Right kidney (tissue), 1 donor: ENCODE results near the gene REM2.
"Not testable (repeated sequence)": the region's sequence is repeated elsewhere in the genome, so short reads cannot be mapped to it uniquely, and the experiment has no call there.

Experiments
- DNase-seq: peaks from one replicate; pipeline ENCODE4 v3.0.0-alpha.2; 2016

REM2 gene

DNA sequence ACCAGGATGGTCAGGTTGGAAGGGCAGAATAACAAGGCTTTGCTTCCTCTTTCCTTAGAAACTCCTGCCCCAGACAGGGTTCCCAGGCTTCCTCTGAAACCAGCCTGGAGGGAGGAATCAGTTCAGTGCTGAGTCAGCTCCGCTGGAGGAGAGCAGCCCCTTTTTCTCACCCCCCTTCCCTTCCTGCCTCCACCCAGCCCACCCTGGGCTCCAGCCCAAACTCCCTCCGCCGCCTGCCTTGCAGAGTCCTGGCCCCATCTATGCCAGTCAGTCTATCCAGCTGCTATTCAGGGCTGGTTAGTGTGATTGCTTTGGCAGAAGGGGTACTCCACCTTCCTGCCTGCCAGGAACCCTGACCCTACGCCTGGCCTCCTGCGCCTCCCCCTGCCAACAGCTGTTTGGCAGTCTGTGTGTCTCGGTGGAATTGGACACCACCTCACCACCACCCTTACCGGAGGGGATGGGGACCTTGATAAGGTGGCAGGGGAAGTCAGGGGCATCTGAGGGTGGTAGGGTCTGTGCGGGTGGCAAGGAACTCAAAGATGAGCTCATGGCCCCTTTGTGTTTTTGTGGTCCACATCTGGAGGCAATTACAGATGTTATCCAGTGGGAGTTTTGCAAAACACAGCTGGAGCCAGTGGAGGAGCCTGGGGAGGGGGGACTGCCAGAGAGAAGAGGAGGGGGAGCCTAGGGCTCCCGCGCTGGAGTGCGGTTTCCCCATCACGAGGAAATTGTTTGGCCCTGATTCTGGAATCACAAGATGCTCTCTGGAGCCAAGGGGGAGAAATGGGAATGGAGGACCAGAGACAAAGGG is 34.5 kb upstream of the REM2 start:
- peak; percentile 80 for DNase-seq

DNA sequence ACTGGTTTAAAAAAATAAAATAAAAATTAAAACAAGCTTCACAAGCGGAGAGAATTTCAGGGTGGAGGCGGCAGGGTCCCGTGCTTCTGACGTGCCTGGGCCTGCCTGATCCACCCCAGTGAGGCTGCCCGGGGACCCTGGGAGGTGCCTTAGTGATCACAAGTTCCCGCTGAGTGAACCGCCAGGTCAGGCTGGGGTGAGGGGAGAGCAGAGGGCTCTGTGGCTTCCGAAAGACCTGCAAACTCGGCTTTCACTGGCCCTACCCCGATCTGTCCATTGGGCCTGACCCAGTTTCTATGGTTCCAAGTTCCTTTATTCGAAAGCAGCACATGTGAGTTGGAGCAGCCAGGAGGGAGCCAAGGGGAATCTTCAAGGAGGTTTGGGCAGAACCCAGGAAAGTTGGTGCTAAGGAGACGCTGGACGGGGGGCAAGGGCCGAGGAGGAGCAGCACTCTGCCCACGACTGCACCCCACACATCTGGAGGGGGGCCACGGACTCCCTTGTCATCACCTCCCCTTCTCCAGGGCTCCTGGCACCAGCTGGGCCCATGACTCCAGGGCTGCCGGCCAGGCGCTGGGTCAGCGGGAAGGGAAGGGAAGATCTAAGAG is 33.7 kb upstream of the REM2 start:
- no peak for DNase-seq

DNA sequence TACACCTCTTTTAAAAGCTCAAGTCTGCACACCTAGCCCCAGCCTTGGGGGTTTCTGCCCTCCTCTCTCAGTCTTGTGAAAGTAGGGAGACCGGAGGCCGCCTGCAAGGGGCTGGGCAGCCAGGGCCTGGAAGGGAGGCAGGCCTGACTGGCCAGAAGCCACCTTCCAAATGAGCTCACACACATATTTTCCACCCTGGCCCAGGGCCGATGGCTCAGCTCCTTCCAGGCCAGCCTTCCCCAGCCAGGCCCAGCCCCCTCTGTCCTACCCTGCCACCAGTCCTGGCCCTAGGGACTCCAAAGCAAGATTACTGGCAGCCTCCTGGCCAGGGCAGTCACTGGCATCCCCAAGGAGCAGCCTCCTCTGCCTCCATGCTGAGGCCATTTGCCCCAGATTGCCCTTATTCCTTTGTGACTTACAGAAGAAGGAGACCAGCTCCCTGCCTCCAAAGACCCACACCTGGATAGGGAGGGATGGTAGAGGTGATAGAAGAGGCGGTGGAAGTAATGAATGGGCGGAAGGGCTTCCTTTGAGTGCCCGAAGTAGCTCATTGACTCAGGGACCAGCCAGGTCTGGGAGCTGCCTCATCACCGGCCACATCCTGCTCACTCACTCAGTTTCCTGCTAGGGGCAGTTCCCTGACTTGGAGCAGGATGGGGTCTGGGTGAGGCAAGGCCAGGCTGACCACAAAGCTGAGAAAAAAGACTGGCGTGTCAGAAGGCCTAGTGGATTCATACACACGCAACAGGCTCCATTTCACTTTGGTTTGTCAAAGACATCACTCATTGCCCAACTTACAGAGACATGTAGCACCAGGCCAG is 31.9 kb upstream of the REM2 start:
- DNase-seq: no peak

DNA sequence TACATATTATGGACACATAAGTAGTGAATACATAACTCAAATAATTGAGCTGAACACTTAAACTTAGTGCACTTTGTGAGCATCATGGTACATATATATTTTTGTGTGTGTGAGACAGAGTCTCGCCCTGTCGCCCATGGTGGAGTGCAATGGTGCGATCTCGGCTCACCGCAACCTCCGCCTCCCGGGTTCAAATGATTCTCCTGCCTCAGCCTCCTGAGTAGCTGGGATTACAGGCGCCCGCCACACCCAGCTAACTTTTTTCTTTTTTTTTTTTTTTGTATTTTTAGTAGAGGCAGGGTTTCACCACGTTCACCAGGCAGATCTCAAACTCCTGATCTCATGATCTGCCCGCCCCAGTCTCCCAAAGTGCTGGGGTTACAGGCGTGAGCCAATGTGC is 30.8 kb upstream of the REM2 start:
- DNase-seq: not testable (repeated sequence)

DNA sequence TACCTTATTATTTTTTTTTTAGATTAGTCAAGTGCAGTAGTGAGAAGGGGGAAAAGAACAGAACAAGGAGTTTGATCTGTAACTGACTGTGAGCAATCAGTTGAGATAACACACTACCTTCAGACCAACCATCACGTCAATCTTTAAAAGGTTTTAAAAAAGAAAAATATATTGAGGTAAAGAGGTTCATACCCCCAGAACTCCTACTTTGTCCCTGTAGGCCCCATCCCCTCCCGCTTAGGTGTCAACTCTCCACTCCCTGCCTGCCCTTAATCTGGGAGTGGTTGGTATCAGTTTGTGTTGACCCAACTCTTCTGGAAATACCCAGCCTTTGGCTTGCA is 30.5 kb upstream of the REM2 start:
- no peak for DNase-seq

DNA sequence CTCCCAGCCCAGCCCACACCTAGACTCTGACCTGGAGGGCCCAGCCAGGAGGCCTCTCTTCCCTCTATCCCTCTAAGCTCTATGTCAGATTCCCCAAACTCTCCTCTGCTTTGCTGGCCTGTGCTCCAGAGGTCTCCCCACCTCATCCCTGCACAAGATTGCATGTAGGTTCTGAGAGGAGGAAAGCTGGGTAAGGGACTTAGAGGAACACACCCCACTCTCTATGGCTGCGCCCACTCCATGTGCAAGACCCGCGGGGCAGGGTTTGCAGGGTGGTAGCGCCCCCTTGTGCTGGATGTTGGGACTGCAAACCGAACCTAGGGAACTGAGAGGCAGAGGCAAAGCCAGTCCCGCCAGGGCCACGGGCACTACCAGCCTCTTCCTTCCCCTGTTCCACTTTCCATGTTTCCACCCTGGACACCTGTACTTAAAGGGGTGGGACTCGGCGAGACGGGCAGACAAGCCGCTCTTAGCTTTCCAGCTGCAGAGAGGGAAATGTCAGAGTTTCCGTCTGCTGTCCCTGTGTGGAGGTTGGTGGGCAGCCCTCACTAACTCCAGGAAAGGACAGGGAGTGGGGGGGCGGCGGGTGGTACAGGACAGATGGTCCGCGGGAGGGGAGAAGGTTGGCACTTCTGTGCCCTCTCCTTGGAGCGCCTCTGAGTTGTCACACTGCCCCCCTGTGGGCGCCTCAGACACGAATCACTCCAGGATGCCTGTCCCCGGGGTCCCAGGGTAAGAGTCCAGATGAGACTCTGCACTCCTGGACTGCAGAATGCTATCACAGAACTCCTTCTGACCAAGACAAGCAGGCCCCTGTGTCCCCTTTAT is 29.9 kb upstream of the REM2 start:
- peak; percentile 91 for DNase-seq

DNA sequence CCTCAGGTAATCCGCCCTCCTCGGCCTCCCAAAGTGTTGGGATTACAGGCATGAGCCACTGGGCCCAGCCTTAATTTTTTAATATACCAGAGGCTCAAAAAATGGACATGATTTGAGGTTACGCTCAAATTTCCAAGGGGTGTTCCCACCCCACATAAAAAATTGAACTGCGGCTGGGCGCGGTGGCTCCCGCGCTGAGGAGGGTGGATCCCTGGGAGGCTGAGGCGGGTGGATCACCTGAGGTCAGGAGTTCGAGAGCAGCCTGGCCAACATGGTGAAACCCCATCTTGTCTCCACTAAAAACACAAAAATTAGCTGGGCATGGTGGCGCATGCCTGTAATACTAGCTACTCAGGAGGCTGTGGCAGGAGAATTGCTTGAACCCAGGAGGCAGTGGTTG is 28.7 kb upstream of the REM2 start:
- DNase-seq: not testable (repeated sequence)

DNA sequence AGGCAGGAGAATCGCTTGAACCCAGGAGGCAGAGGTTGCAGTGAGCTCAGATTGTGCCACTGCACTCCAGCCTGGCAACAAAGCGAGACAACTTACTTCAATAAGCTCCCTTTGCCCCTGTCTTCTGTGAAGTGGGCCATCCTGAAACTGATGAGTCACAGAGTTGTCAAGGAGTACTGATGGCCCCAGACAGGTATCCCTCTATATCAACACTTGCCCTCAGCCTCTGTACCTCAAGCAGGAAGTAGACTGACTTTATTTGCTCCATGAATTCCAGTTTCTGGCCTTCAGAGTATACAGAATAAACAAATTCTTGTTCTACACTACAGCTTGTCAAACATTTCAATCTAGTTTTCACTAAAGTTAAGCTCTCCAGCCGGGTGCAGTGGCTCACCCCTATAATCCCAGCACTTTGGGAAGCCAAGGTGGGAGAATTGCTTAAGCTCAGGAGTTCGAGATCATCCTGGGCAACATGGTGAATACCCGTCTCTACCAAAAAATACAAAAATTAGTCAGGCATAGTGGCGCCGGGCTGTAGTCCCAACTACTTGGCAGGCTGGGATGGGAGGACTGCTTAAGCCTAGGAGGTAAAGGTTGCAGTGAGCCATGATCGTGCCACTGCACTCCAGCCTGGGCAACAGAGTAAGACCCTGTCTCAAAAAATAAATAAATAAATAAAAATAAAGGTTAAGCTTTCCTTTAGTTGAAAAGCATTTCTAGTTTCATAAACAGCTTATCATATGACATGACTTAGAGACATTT is 27.9 kb upstream of the REM2 start:
- DNase-seq: no peak

DNA sequence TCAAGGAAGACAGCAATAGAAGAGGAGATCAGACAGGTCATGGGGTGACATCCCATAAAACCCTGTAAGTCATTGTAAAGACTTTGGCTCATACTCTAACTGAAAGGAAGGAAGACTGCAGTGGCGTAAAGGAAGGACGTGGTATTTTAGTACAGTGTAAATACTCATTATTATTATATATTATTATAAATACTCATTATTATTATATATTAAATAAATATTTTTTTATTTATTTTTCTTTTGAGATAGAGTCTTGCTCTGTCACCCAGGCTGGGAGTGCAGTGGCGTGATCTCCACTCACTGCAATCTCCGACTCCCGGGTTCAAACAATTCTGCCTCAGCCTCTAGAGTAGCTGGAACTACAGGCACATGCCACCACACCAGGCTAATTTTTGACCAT is 26.6 kb upstream of the REM2 start:
- DNase-seq: no peak

DNA sequence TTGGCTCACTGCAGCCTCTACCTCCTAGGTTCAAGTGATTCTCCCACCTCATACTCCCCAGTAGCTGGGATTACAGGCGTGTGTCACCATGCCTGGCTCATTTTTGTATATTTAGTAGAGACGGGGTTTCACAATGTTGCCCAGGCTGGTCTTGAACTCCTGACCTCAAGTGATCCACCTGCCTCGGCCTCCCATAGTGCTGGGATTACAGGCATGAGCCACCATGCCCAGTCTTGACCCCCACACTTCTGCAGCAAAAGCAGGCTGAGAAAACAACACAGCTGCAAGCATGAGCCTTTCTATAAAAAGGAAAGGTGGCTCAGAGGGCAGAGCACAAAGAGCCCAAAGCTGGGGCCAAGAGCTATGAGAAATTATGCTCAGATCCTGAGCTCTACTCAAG is 22.6 kb upstream of the REM2 start:
- DNase-seq: not testable (repeated sequence)

DNA sequence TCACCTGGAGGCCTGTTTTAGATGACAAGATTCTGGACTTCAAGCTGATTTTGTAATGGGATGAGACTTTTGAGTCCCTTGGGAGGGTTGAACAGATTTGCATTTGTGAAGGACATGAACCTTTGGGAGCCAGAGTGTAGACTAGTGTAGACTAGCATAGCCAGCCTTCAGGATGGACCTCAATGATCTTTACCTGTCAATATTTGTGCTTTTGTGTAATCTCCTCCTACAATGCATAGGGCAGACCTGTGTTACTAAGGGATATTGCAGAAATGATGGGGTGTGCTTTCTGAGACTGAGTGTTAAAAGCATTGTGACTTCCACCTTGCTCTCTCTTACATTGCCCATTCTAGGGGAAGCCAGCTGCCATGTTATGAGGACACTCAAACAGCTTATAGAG is 21.4 kb upstream of the REM2 start:
- no peak for DNase-seq

DNA sequence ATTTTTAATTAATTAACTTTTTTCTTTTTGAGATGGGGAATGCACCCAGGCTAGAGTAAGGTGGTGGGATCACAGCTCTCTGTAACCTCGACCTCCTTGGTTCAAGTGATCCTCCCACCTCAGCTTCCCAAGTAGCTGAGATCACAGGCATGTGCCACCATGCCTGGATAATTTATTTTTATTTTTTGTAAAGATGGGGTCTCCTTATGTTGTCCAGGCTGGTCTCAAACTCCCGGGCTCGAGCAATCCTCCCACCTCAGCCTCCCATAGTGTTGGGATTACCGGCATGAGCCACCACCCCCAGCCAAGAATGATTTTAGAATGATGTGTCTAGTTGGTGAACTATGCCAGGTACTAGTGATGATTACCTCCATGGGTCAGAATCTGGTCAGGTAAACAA is 18.0 kb upstream of the REM2 start:
- no peak for DNase-seq

DNA sequence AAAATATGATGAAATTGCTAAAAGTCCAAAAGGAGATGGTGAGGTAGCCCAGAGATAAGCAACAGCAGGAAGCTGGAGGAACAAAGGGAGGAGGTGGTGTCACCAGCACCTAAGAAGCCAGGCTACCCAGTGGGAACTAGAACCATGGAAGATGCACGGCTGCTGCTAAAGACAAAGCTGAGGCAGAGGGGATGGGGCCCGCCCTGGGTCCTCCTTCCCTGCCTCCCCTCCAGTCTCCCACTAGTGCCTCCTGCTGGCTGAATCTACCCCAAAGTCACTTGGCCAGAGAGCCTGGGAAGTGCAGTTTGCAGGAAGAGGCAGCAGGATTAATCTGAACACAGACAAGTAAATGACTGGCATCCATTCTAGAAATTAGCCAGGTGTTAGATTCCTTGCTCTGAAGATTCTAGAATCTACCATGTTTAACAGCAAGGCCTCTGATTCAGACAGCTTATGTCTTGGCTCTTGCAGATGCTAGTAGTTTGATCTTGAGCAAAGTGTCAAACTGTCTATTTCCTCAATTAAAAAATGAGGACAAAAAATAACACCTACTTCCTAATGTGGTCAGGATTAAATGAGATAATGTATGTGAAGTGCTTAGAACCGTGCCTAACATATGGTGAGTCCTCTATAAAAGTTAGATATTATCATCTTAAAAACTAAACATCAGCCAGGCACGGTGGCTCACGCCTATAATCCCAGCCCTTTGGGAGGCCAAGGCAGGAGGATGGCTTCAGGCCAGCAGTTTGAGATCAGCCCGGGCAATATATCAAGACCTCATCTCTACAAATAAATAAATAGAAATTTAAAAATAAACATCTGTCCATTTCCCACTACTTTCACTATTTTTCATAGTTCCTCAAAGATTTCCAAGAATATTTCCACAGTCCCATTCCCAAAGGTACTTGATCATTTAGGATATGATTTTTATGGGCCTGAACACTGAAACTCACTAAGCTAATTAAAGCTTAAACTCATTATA is 17.3 kb upstream of the REM2 start:
- no peak for DNase-seq

DNA sequence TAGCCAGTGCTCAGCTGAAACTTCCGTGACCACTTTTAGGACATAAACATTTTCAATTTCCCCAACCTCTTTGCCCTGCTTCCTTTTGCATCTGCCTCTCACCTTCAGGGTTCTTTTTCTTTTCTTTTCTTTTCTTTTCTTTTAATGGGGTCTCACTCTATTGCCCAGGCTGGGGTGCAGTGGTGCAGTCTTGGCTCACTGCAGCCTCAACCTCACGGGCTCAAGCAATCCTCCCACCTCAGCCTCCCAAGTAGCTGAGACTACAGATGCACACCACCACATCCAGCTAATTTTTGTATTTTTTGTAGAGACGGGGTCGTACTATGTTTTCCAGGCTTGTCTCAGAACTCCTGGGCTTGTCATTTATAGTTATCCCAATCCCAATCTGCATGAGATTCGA is 16.1 kb upstream of the REM2 start:
- DNase-seq: no peak

DNA sequence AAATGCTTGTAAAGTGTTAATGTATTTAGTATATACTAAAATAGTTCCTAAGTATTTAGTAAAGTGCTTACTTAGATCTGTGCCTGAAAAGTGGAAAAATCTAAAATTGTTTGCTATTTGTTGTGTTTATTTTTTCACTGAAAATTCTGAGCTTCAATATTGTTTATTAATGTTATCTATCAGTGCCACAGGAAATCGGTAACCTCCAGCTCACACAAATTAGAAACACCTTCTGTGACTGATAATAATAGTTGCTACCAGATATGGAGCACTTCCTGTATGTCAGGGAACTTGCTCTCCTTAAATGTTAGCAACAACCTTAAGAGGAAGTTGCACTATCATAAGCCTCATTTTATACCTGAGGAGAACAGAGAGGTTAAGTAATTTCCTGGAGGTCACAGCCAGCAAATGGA is 12.2 kb upstream of the REM2 start:
- DNase-seq: no peak

DNA sequence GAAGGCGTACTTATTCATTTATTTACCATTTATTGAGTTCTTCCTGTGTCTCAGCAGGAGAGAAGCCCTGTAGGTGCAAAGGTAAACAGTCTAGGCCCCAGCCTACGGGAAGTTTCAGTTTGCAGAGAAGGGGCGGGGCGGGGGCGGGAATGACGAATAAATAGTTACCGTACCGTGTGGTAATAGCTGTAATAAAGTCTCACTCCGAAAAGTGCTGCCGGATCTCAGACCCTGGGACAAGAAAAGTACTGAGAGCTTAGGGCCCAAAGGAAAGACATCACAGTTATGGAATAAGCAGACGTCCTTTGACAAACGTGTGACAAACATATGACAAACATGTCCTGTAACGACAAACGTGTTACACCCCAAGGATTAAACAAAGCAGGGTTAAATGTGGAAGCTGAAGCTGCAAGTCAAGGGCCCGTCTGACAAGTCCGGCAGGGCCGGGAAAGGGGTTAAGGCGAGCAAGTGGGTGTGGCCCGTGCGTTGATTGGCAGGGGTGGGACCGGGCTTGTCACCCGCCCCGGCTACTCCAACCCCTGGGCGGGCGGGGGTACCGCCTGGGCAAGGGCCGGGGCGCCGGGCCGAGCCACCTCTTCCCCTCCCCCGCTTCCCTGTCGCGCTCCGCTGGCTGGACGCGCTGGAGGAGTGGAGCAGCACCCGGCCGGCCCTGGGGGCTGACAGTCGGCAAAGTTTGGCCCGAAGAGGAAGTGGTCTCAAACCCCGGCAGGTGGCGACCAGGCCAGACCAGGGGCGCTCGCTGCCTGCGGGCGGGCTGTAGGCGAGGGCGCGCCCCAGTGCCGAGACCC is 11.6 kb upstream of the REM2 start, which contains the start of gene LRP10:
Gene LRP10, plus strand, starts transcription at position 517 of the 809 bp plus-strand sequence. CDS start 564 bp downstream, outside the sequence.
- peak; percentile 95 for DNase-seq

DNA sequence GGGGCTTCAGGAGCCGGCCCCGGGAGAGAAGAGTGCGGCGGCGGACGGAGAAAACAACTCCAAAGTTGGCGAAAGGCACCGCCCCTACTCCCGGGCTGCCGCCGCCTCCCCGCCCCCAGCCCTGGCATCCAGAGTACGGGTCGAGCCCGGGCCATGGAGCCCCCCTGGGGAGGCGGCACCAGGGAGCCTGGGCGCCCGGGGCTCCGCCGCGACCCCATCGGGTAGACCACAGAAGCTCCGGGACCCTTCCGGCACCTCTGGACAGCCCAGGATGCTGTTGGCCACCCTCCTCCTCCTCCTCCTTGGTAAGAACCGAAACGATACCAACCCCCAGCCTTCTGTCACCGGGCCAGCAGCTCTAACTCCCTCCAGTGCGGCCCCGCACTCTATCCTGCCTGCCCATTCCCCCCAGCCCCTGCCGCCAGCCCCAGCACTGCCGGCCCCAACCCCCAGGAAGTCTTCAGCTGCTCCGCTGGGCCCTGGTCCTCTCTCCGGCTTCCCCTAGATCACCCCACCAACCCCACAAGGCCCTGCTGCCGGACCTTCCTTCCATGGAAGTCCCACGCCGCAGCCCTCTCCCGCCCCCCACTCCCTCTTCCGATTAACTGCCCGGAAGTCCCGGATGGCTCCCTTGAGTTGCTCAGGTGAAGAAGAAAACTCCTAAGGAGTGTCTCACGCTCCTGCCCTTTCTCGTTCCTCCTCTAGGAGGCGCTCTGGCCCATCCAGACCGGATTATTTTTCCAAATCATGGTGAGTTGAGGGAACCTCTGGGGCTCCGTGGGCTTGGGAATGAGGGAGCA is 10.8 kb upstream of the REM2 start:
- DNase-seq: peak; percentile 74

DNA sequence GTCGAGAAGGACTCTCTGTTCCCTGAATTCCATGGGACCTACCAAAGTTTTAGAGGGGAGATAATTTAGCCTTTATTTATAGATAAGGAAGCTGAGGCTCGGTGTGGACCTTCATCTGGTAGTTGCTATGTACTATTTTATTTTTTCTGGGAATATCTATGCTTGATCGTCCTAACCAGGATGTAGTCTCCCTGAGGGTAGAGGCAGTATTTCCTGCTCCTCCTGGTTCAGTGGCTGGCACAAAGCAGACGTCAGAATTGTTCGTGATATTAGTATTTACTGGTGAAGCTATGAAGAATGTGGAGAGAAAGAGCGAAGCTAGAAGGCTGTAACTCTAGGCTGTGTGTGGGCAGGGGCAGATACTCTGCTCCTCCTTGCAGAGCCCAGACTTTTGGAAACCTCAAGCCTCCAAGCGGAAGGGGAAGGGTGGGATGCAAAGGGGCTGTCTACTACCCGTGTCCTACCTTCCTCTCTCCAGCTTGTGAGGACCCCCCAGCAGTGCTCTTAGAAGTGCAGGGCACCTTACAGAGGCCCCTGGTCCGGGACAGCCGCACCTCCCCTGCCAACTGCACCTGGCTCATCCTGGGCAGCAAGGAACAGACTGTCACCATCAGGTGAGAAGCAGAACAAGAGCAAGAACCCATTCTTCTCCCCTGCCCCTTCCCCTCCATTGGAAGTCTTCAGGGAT is 10.0 kb upstream of the REM2 start:
- DNase-seq: peak; percentile 23
